Endothelial cell (in vitro differentiated cells): Measurements from ENCODE around the gene LRG1. TPM values are rescaled to one million over a fixed set of nuclear protein-coding genes. Genes with fewer than 3 reads are reported as not detected.

Source experiments
- DNase-seq: peaks from one replicate; pipeline ENCODE4 v3.0.0; 2021; ENCODE audit warnings: low spot score
- H3K27ac Mint-ChIP-seq: one replicate; pipeline ENCODE4 v1.8.0; 2021; ENCODE audit warnings: mixed read lengths, inconsistent platforms; ENCODE audit not compliant: unreplicated experiment
- H3K27me3 Mint-ChIP-seq: one replicate; pipeline ENCODE4 v1.8.0; 2021; ENCODE audit warnings: mild to moderate bottlenecking, moderate library complexity, mixed read lengths, inconsistent platforms; ENCODE audit not compliant: unreplicated experiment
- H3K36me3 Mint-ChIP-seq: one replicate; pipeline ENCODE4 v1.8.0; 2021; ENCODE audit warnings: mild to moderate bottlenecking, low read depth, mixed read lengths, inconsistent platforms; ENCODE audit not compliant: unreplicated experiment
- H3K4me1 Mint-ChIP-seq: one replicate; pipeline ENCODE4 v1.8.0; 2021; ENCODE audit warnings: mild to moderate bottlenecking, mixed read lengths, inconsistent platforms; ENCODE audit not compliant: unreplicated experiment
- H3K4me3 Mint-ChIP-seq: one replicate; pipeline ENCODE4 v1.8.0; 2021; ENCODE audit warnings: mild to moderate bottlenecking, mixed read lengths, inconsistent platforms; ENCODE audit not compliant: unreplicated experiment
- H3K9me3 Mint-ChIP-seq: one replicate; pipeline ENCODE4 v1.8.0; 2021; ENCODE audit warnings: mixed read lengths, inconsistent platforms; ENCODE audit not compliant: unreplicated experiment
- CTCF ChIP-seq: fragments of 200-600 bp; sonication (generic); IDR thresholded peaks from one replicate; pipeline ENCODE4 v1.5.0; 2021; ENCODE audit warnings: antibody characterized with exemption; ENCODE audit not compliant: unreplicated experiment
- total RNA-seq: library from RNA; stranded (reverse); fragmentation: NEBNext Ultra II Directional; extraction: Animal tissue kit (Norgen Biotek cat#: 25700); gene quantifications from one replicate; pipeline ENCODE4 v1.2.1, GENCODE V29; 2021; ENCODE audit not compliant: unreplicated experiment

Gene LRG1
- total RNA-seq, 1 donor from 2014 or later, result 2.2 TPM

GRCh38 chr19:4515732-4516131, 24.1 kb downstream of the LRG1 start:
- Mint-ChIP-seq H3K27me3 (peaks cover 18% of the 10 kb centered on the region), H3K36me3 (no peaks in the 10 kb centered on the region), H3K27ac (no peak overlapping the region), H3K4me1 (peaks cover 3% of the 10 kb centered on the region), H3K9me3 (no peaks in the 10 kb centered on the region), H3K4me3 (no peak overlapping the region)
- TF ChIP-seq CTCF, result no peak
- DNase-seq, result no peak

GRCh38 chr19:4513248-4513647, 26.6 kb downstream of the LRG1 start:
- no peak for TF ChIP-seq CTCF
- no peaks in the 10 kb centered on the region for H3K9me3 Mint-ChIP-seq
- H3K4me3 Mint-ChIP-seq, result no peak overlapping the region

GRCh38 chr19:4512070-4512469, 27.8 kb downstream of the LRG1 start:
- Mint-ChIP-seq H3K4me3 (no peak overlapping the region), H3K4me1 (no peaks in the 10 kb centered on the region), H3K27me3 (peaks cover 25% of the 10 kb centered on the region), H3K9me3 (no peaks in the 10 kb centered on the region), H3K27ac (no peak overlapping the region), H3K36me3 (peaks cover 2% of the 10 kb centered on the region)
- TF ChIP-seq CTCF, result no peak
- DNase-seq, result no peak

More at GRCh38 chr19:4513248-4513647, 26.6 kb downstream of the LRG1 start:
- H3K36me3 Mint-ChIP-seq, result no peaks in the 10 kb centered on the region
- no peak for DNase-seq
- H3K27ac Mint-ChIP-seq, result no peak overlapping the region
- no peaks in the 10 kb centered on the region for H3K4me1 Mint-ChIP-seq
- H3K27me3 Mint-ChIP-seq, result peaks cover 18% of the 10 kb centered on the region

- Mint-ChIP-seq H3K9me3 (no peaks in the 10 kb centered on the region), H3K4me3 (no peak overlapping the region), H3K27ac (no peak overlapping the region), H3K27me3 (peaks cover 25% of the 10 kb centered on the region), H3K4me1 (no peaks in the 10 kb centered on the region), H3K36me3 (peaks cover 8% of the 10 kb centered on the region)
- TF ChIP-seq CTCF, result no peak
- DNase-seq, result no peak
Observed at GRCh38 chr19:4511300-4512054, 28.4 kb downstream of the LRG1 start.

- Mint-ChIP-seq H3K27me3 (peaks cover 29% of the 10 kb centered on the region), H3K4me3 (no peak overlapping the region), H3K36me3 (peaks cover 16% of the 10 kb centered on the region), H3K27ac (no peak overlapping the region), H3K9me3 (no peaks in the 10 kb centered on the region), H3K4me1 (peaks cover 4% of the 10 kb centered on the region)
- DNase-seq, result no peak
- TF ChIP-seq CTCF, result no peak
Observed at GRCh38 chr19:4510435-4511255, 29.2 kb downstream of the LRG1 start.
